Activated T-helper 17 cell treated with anti-CD3 and anti-CD28 coated beads, Interleukin-2, amount 50 U/mL, for 72 hours (primary cell): Measurements from ENCODE around the gene FGF1. TPM values are rescaled to one million over a fixed set of nuclear protein-coding genes. Genes with fewer than 3 reads are reported as not detected.

ENCODE experiments used
- ATAC-seq: fragments of 150-1000 bp; cut with Tn5 transposase; replicated peaks from 2 replicates; pipeline ENCODE4 v1.10.0; 2021; ENCODE audit warnings: mild to moderate bottlenecking, moderate library complexity
- H3K27ac Mint-ChIP-seq: one replicate; pipeline ENCODE4 v1.8.0; 2022; ENCODE audit warnings: mixed read lengths
- H3K27me3 Mint-ChIP-seq: one replicate; pipeline ENCODE4 v1.8.0; 2022; ENCODE audit warnings: mixed read lengths
- H3K36me3 Mint-ChIP-seq: one replicate; pipeline ENCODE4 v1.8.0; 2022; ENCODE audit warnings: low read depth, mild to moderate bottlenecking, mixed read lengths
- H3K4me1 Mint-ChIP-seq: one replicate; pipeline ENCODE4 v1.8.0; 2022; ENCODE audit warnings: mixed read lengths
- H3K4me3 Mint-ChIP-seq: one replicate; pipeline ENCODE4 v1.8.0; 2022; ENCODE audit warnings: mild to moderate bottlenecking, mixed read lengths
- H3K9me3 Mint-ChIP-seq: one replicate; pipeline ENCODE4 v1.8.0; 2022; ENCODE audit warnings: mixed read lengths
- total RNA-seq, 2 donors: library from RNA; stranded (reverse); gene quantifications; one replicate each; pipeline ENCODE4 v1.2.3, GENCODE V29; 2022

The FGF1 gene
- total RNA-seq, 2 donors from 2014 or later: not detected

- no peaks in the 10 kb centered on the region for H3K36me3 Mint-ChIP-seq
- no peaks in the 10 kb centered on the region for H3K9me3 Mint-ChIP-seq
- H3K4me3 Mint-ChIP-seq: no peak overlapping the region
- H3K4me1 Mint-ChIP-seq: peaks cover 3% of the 10 kb centered on the region
- peaks cover 23% of the 10 kb centered on the region for H3K27me3 Mint-ChIP-seq
- ATAC-seq: peak; percentile 87
- H3K27ac Mint-ChIP-seq: no peak overlapping the region
Observed at GRCh38 chr5:142611154-142611553, 74.7 kb downstream of the FGF1 start.

DNA sequence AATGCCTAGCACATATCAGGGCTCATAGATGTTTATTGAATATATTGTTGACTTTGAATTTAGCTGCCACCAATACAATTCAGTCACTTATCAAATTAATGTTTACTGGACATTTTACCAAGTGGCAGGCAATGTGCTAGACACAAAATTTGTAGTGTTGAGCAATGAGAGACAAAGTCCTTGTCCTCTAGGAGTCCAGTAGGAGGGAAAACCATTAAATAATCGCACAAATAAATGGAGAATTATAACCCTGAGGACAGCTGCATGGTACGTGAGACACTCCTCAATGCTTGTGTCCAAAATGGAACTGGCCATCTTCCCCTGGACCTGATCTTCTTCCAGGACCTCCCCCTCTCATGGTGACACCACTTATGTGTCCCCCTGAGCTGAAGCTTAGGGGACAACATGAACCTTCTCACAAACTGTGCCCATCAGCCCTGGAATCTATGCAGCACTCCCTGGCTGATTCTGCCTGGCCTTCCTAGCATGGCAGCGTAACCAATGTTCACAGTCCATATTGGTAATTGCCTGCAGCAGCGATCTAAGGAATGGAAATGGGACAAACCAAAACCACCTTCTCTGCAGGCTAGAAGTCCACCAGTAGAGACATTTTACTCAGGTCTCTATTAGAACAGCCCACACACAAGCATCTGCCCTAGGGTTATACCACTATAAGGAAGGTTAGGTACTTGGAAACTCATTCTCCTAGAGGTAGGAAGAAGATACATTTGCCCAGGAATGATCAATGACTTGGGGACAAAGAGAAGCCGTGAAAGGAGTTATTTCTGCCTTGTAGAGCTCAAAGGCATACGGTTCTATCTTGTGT is 75.5 kb downstream of the FGF1 start:
- no peak for ATAC-seq
- no peak overlapping the region for H3K27ac Mint-ChIP-seq
- H3K4me1 Mint-ChIP-seq: peaks cover 3% of the 10 kb centered on the region
- no peaks in the 10 kb centered on the region for H3K9me3 Mint-ChIP-seq
- peaks cover 27% of the 10 kb centered on the region for H3K27me3 Mint-ChIP-seq
- H3K4me3 Mint-ChIP-seq: no peak overlapping the region
- no peaks in the 10 kb centered on the region for H3K36me3 Mint-ChIP-seq

DNA sequence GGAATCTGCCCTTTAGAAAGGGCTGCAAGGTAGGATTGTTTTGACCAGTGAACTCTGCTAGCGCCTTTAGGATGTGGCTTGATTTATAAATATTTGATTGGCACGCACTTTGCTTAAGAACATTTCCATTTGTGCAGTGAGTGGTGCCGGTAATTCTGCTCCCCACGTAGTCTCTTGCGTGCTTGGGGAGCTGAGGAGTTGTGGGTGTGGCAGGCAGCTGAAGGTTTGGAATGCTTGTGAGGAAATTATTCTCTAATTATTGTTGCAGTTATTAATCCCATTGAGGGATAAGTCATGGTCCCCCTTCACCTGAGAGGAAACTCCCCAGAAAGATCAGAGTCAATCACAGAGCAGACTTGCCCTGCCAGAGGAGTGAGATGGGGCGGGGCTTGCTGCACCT is 76.7 kb downstream of the FGF1 start:
- peaks cover 3% of the 10 kb centered on the region for H3K4me1 Mint-ChIP-seq
- H3K4me3 Mint-ChIP-seq: no peak overlapping the region
- H3K27ac Mint-ChIP-seq: no peak overlapping the region
- no peak for ATAC-seq
- H3K9me3 Mint-ChIP-seq: no peaks in the 10 kb centered on the region
- H3K36me3 Mint-ChIP-seq: no peaks in the 10 kb centered on the region
- H3K27me3 Mint-ChIP-seq: peaks cover 23% of the 10 kb centered on the region

GRCh38 chr5:142608081-142608480 is 77.8 kb downstream of the FGF1 start:
- Mint-ChIP-seq H3K36me3 (no peaks in the 10 kb centered on the region), H3K27me3 (peaks cover 27% of the 10 kb centered on the region), H3K4me3 (no peak overlapping the region), H3K27ac (no peak overlapping the region), H3K4me1 (peaks cover 3% of the 10 kb centered on the region), H3K9me3 (no peaks in the 10 kb centered on the region)
- no peak for ATAC-seq

- no peak for ATAC-seq
- Mint-ChIP-seq H3K36me3 (no peaks in the 10 kb centered on the region), H3K27me3 (peaks cover 29% of the 10 kb centered on the region), H3K9me3 (no peaks in the 10 kb centered on the region), H3K27ac (no peak overlapping the region), H3K4me1 (no peaks in the 10 kb centered on the region), H3K4me3 (no peak overlapping the region)
Observed at GRCh38 chr5:142605611-142606010, 80.3 kb downstream of the FGF1 start.

- Mint-ChIP-seq H3K27me3 (peaks cover 25% of the 10 kb centered on the region), H3K36me3 (no peaks in the 10 kb centered on the region), H3K9me3 (no peaks in the 10 kb centered on the region), H3K4me3 (no peak overlapping the region), H3K4me1 (no peaks in the 10 kb centered on the region), H3K27ac (no peak overlapping the region)
- ATAC-seq: no peak
Observed at GRCh38 chr5:142602720-142603245, 83.1 kb downstream of the FGF1 start.

GRCh38 chr5:142601432-142601831 is 84.5 kb downstream of the FGF1 start:
- peaks cover 25% of the 10 kb centered on the region for H3K27me3 Mint-ChIP-seq
- no peak overlapping the region for H3K4me3 Mint-ChIP-seq
- no peaks in the 10 kb centered on the region for H3K36me3 Mint-ChIP-seq
- H3K27ac Mint-ChIP-seq: no peak overlapping the region
- ATAC-seq: no peak
- no peaks in the 10 kb centered on the region for H3K4me1 Mint-ChIP-seq
- H3K9me3 Mint-ChIP-seq: no peaks in the 10 kb centered on the region

DNA sequence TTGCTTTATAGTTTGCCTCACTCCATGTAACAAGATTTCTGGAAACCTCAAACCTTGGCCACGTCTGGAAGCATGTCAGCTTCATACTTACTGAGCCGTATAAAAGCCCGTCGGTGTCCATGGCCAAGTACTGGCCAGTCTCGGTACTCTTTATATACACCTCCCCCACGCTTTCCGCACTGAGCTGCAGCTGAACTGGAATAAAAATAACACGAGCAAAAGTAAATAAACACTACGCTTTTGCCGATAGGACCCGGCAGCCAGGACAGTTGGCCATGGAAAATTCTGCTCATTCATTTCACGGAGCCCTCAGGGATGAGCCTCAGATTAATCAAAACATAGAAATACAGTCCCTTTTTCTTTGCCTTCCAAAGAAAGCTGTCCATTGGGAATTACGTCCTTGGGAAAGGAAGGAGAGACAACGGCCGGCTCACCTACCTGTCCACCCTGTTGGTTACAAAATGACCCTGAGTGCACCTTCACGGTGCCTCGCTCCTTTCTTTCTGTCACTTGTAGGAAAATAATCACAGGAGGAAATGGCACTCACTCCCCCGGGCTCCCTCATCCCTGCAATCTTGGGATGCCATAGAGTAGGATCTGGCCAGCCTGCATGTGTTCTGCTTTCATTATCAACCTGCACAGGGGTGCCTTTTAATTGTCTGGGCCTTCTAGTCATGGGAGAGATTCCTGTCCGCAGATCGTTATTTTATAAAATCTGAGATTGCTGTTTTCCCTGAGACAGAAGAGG is 85.1 kb downstream of the FGF1 start:
- Mint-ChIP-seq H3K27ac (no peak overlapping the region), H3K27me3 (peaks cover 24% of the 10 kb centered on the region), H3K36me3 (no peaks in the 10 kb centered on the region), H3K9me3 (no peaks in the 10 kb centered on the region), H3K4me1 (no peaks in the 10 kb centered on the region), H3K4me3 (no peak overlapping the region)
- ATAC-seq: no peak

GRCh38 chr5:142600092-142600491 is 85.8 kb downstream of the FGF1 start:
- Mint-ChIP-seq H3K4me3 (no peak overlapping the region), H3K36me3 (no peaks in the 10 kb centered on the region), H3K27me3 (peaks cover 26% of the 10 kb centered on the region), H3K4me1 (no peaks in the 10 kb centered on the region), H3K9me3 (no peaks in the 10 kb centered on the region), H3K27ac (no peak overlapping the region)
- ATAC-seq: no peak

GRCh38 chr5:142598338-142598700 is 87.6 kb downstream of the FGF1 start:
- ATAC-seq: no peak
- Mint-ChIP-seq H3K27me3 (peaks cover 31% of the 10 kb centered on the region), H3K4me3 (no peak overlapping the region), H3K4me1 (no peaks in the 10 kb centered on the region), H3K36me3 (no peaks in the 10 kb centered on the region), H3K27ac (peak overlapping the region; percentile 7), H3K9me3 (no peaks in the 10 kb centered on the region)

DNA sequence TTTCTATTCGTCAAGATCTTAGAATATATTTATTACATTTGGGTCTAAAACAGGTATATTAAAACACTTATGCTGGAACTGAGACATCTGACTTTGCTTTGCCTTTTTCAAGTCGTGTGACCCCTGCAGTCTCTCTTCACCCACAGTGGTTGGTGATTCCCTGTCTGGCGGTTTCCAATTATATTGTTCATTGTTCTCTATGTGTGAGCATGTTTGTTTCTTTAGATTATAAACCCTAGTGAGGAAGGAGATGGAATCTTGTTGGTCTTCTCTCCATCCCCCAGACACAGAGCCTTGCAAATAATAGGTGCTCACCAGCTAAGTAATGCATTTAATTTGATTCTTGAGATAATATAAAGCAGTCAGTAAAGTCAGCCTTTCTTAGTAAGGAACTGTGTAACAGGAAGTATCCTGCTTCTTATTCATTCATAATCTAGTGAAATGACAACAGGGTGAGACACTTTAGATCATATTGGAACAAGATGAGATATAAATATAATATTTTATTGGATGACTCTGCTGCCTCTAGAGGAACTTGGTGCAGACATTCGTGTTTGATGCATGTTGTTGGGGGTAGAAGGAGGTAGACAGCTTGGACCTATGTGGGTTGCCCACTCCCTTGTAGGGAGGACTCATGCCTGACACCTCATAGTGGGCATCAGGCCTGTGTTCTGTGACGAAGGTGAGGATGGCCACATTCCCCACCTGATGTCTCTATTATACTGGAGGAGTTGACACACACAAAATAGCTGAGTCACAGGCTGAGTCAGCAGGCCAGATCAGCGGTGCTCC is 88.1 kb downstream of the FGF1 start:
- no peaks in the 10 kb centered on the region for H3K9me3 Mint-ChIP-seq
- H3K4me3 Mint-ChIP-seq: no peak overlapping the region
- H3K27ac Mint-ChIP-seq: peak overlapping the region; percentile 7
- ATAC-seq: peak; percentile 87
- no peaks in the 10 kb centered on the region for H3K4me1 Mint-ChIP-seq
- no peaks in the 10 kb centered on the region for H3K36me3 Mint-ChIP-seq
- H3K27me3 Mint-ChIP-seq: peaks cover 25% of the 10 kb centered on the region

- Mint-ChIP-seq H3K9me3 (no peaks in the 10 kb centered on the region), H3K27me3 (peaks cover 22% of the 10 kb centered on the region), H3K4me1 (no peaks in the 10 kb centered on the region), H3K4me3 (no peak overlapping the region), H3K36me3 (no peaks in the 10 kb centered on the region), H3K27ac (no peak overlapping the region)
- ATAC-seq: no peak
Observed at GRCh38 chr5:142597025-142597424, 88.9 kb downstream of the FGF1 start.

GRCh38 chr5:142592365-142592764 is 93.5 kb downstream of the FGF1 start:
- no peak overlapping the region for H3K4me3 Mint-ChIP-seq
- H3K4me1 Mint-ChIP-seq: no peaks in the 10 kb centered on the region
- H3K27me3 Mint-ChIP-seq: peaks cover 15% of the 10 kb centered on the region
- H3K27ac Mint-ChIP-seq: no peak overlapping the region
- no peaks in the 10 kb centered on the region for H3K9me3 Mint-ChIP-seq
- no peaks in the 10 kb centered on the region for H3K36me3 Mint-ChIP-seq
- ATAC-seq: no peak

GRCh38 chr5:142590451-142591231 is 95.2 kb downstream of the FGF1 start:
- peaks cover 15% of the 10 kb centered on the region for H3K27me3 Mint-ChIP-seq
- H3K4me3 Mint-ChIP-seq: no peak overlapping the region
- H3K9me3 Mint-ChIP-seq: no peaks in the 10 kb centered on the region
- no peaks in the 10 kb centered on the region for H3K36me3 Mint-ChIP-seq
- no peak for ATAC-seq
- no peaks in the 10 kb centered on the region for H3K4me1 Mint-ChIP-seq
- H3K27ac Mint-ChIP-seq: no peak overlapping the region
